H1 (cell line): ENCODE measurements around the gene PPP2R2B. TPM values are rescaled to one million over a fixed set of nuclear protein-coding genes. Genes with fewer than 3 reads are reported as not detected.
"Not testable (repeated sequence)": the region's sequence is repeated elsewhere in the genome, so short reads cannot be mapped to it uniquely, and the experiment has no call there.

Source experiments
- CTCF ChIA-PET: fragments of 300-600 bp; sonication (Branson Sonifier 250); formaldehyde crosslinking; loops from one replicate; lab custom pipeline; 2021; ENCODE audit not compliant: partially characterized antibody; lab: Charles Lee
- POLR2A ChIA-PET: fragments of 300-600 bp; sonication (Branson Sonifier 250); formaldehyde crosslinking; loops from one replicate; lab custom pipeline; 2021; ENCODE audit warnings: inconsistent platforms; ENCODE audit not compliant: partially characterized antibody; lab: Charles Lee
- DNase-seq, 2 experiments: peaks; one replicate each; pipeline versions ENCODE4 v3.0.0 to v3.0.0-alpha.2; 2010 to 2022; ENCODE audit warnings: low spot score in 2 of 2, low read depth in 1 of 2, mixed read lengths in 1 of 2
- FAIRE-seq: peaks from 2 replicates; lab custom pipeline; 2011; peaks lifted over from hg19 to GRCh38; lab: Jason Lieb, UNC
- H2AFZ ChIP-seq: 2 replicates; pipeline ENCODE4 v1.8.1; 2012; ENCODE audit warnings: low read length, inconsistent platforms
- H2AK5ac ChIP-seq: 2 replicates; pipeline ENCODE4 v1.6.1; 2013; ENCODE audit warnings: low read depth, low read length
- H2BK120ac ChIP-seq: replicated peaks from 2 replicates; pipeline ENCODE3; 2013; ENCODE audit warnings: low read depth, low read length, inconsistent platforms
- H2BK12ac ChIP-seq: 2 replicates; pipeline ENCODE4 v1.6.1; 2013; ENCODE audit warnings: low read depth, low read length
- H2BK15ac ChIP-seq: 2 replicates; pipeline ENCODE4 v1.6.1; 2013; ENCODE audit warnings: low read length
- H2BK20ac ChIP-seq: 2 replicates; pipeline ENCODE4 v1.6.1; 2013; ENCODE audit warnings: low read length
- H2BK5ac ChIP-seq: 2 replicates; pipeline ENCODE4 v1.6.1; 2013; ENCODE audit warnings: low read depth, low read length
- H3K14ac ChIP-seq: 2 replicates; pipeline ENCODE4 v1.6.1; 2013; ENCODE audit warnings: inconsistent platforms; ENCODE audit not compliant: insufficient read length
- H3K18ac ChIP-seq: 2 replicates; pipeline ENCODE4 v1.6.1; 2013; ENCODE audit warnings: low read length; ENCODE audit errors: extremely low read depth
- H3K23ac ChIP-seq: 2 replicates; pipeline ENCODE4 v1.6.1; 2013; ENCODE audit warnings: inconsistent platforms; ENCODE audit not compliant: insufficient read length
- H3K23me2 ChIP-seq: 2 replicates; pipeline ENCODE4 v1.6.1; 2013; ENCODE audit warnings: low read depth, low read length
- H3K27ac ChIP-seq: 2 replicates; pipeline ENCODE4 v1.6.1; 2011; ENCODE audit warnings: low read depth, low read length, inconsistent platforms
- H3K27me3 ChIP-seq, 4 experiments: replicated peaks in 1 of 4; 1 replicate in 1 of 4; 2 replicates in 3 of 4; pipeline versions ENCODE4 v1.6.1 to v1.8.1; 2011 to 2013; ENCODE audit warnings: low read length in 3 of 4, mild to moderate bottlenecking in 3 of 4, inconsistent platforms in 2 of 4, mixed read lengths in 2 of 4, moderate library complexity in 1 of 4; ENCODE audit not compliant: control insufficient read depth in 3 of 4, insufficient read depth in 3 of 4; ENCODE audit errors: extremely low read depth in 1 of 4
- H3K36me3 ChIP-seq, 4 experiments: 2 replicates each; pipeline versions ENCODE4 v1.6.1 to v1.8.1; 2011 to 2013; ENCODE audit warnings: mild to moderate bottlenecking in 4 of 4, low read length in 3 of 4, moderate library complexity in 2 of 4, control low read depth in 1 of 4, inconsistent platforms in 1 of 4; ENCODE audit not compliant: insufficient read depth in 4 of 4, control insufficient read depth in 2 of 4
- H3K4ac ChIP-seq: replicated peaks from 2 replicates; pipeline ENCODE3; 2013; ENCODE audit warnings: low read length, low read depth, mixed read lengths, inconsistent platforms; ENCODE audit not compliant: insufficient read length
- H3K4me1 ChIP-seq, 4 experiments: replicated peaks in 1 of 4; 1 replicate in 1 of 4; 2 replicates in 3 of 4; pipeline versions ENCODE4 v1.6.1 to v1.8.1; 2011 to 2013; ENCODE audit warnings: low read length in 3 of 4, inconsistent platforms in 2 of 4, mixed read lengths in 1 of 4; ENCODE audit not compliant: insufficient read depth in 4 of 4, control insufficient read depth in 3 of 4
- H3K4me2 ChIP-seq, 2 experiments: 2 replicates each; pipeline versions ENCODE4 v1.6.1 to v1.8.1; 2011 to 2013; ENCODE audit warnings: low read depth in 2 of 2, low read length in 2 of 2, control low read depth in 1 of 2, inconsistent platforms in 1 of 2, mild to moderate bottlenecking in 1 of 2; ENCODE audit not compliant: insufficient read depth in 1 of 2
- H3K4me3 ChIP-seq, 4 experiments: fragments of 200-600, 300-600 bp in 1 of 4; sonication (generic), shearing (Covaris generic), sonication (Bioruptor Twin) in 1 of 4; 2 replicates each; pipeline versions ENCODE4 v1.5.1 to v1.8.1; 2011 to 2016; ENCODE audit warnings: low read length in 4 of 4, low read depth in 3 of 4, control low read depth in 2 of 4, inconsistent platforms in 2 of 4, mild to moderate bottlenecking in 2 of 4, mixed read lengths in 1 of 4, moderate library complexity in 1 of 4; ENCODE audit not compliant: insufficient read depth in 2 of 4; ENCODE audit errors: extremely low read depth in 1 of 4
- H3K56ac ChIP-seq: replicated peaks from 2 replicates; pipeline ENCODE3; 2013; ENCODE audit warnings: low read depth, mild to moderate bottlenecking, mixed read lengths, low read length, inconsistent platforms; ENCODE audit not compliant: insufficient read length
- H3K79me1 ChIP-seq: 2 replicates; pipeline ENCODE4 v1.6.1; 2013; ENCODE audit warnings: low read depth, low read length, control low read depth
- H3K79me2 ChIP-seq, 2 experiments: 2 replicates each; pipeline versions ENCODE4 v1.6.1 to v1.8.1; 2012 to 2013; ENCODE audit warnings: low read length in 2 of 2, mild to moderate bottlenecking in 2 of 2, inconsistent platforms in 1 of 2; ENCODE audit not compliant: insufficient read depth in 2 of 2, control insufficient read depth in 1 of 2
- H3K9ac ChIP-seq, 4 experiments: replicated peaks in 1 of 4; 1 replicate in 1 of 4; 2 replicates in 3 of 4; pipeline versions ENCODE4 v1.6.1 to v1.8.1; 2011 to 2013; ENCODE audit warnings: low read depth in 3 of 4, low read length in 3 of 4, control low read depth in 2 of 4, mild to moderate bottlenecking in 2 of 4, moderate library complexity in 2 of 4, inconsistent platforms in 1 of 4; ENCODE audit errors: extremely low read depth in 1 of 4
- H3K9me3 ChIP-seq, 2 experiments: 2 replicates each; pipeline versions ENCODE4 v1.6.1 to v1.8.1; 2012 to 2013; ENCODE audit warnings: mild to moderate bottlenecking in 2 of 2, moderate library complexity in 2 of 2, control low read depth in 1 of 2, inconsistent platforms in 1 of 2, low read depth in 1 of 2, low read length in 1 of 2, mixed read lengths in 1 of 2; ENCODE audit not compliant: insufficient read depth in 2 of 2
- H4K20me1 ChIP-seq, 2 experiments: replicated peaks in 1 of 2; 2 replicates each; pipeline versions ENCODE3 to v1.8.1; 2011 to 2013; ENCODE audit warnings: inconsistent platforms in 2 of 2, low read length in 2 of 2, mild to moderate bottlenecking in 1 of 2; ENCODE audit not compliant: insufficient read depth in 2 of 2, control insufficient read depth in 1 of 2
- H4K5ac ChIP-seq: 2 replicates; pipeline ENCODE4 v1.6.1; 2013; ENCODE audit warnings: low read length, low read depth, mixed read lengths, inconsistent platforms; ENCODE audit not compliant: insufficient read length
- H4K8ac ChIP-seq: 2 replicates; pipeline ENCODE4 v1.8.0; 2013; ENCODE audit warnings: mild to moderate bottlenecking, moderate library complexity, low read length, inconsistent platforms; ENCODE audit not compliant: insufficient read depth; ENCODE audit errors: extremely low read depth
- H4K91ac ChIP-seq: replicated peaks from 2 replicates; pipeline ENCODE3; 2013; ENCODE audit warnings: low read length, mixed read lengths, inconsistent platforms; ENCODE audit not compliant: insufficient read length
- ATF3 ChIP-seq: IDR thresholded peaks from 2 replicates; pipeline ENCODE4 v1.6.1; 2011; ENCODE audit warnings: low read depth, mild to moderate bottlenecking, low read length; ENCODE audit not compliant: insufficient read depth
- BACH1 ChIP-seq: IDR thresholded peaks from 2 replicates; pipeline ENCODE4 v1.6.1; 2012; ENCODE audit warnings: low read length, improper control_type of control experiment
- JUND ChIP-seq: IDR thresholded peaks from 2 replicates; pipeline ENCODE4 v1.6.1; 2011; ENCODE audit warnings: mild to moderate bottlenecking, improper control_type of control experiment, low read length
- KDM4A ChIP-seq: IDR thresholded peaks from one replicate; pipeline ENCODE4 v1.7.1; 2012; ENCODE audit warnings: low read depth, mild to moderate bottlenecking, moderate library complexity, low read length, inconsistent platforms; ENCODE audit not compliant: severe bottlenecking
- MAFK ChIP-seq: IDR thresholded peaks from 2 replicates; pipeline ENCODE4 v1.6.1; 2012; ENCODE audit warnings: low read depth, mild to moderate bottlenecking, improper control_type of control experiment, low read length
- WGBS, 2 experiments: shearing (Covaris generic) in 1 of 2; methylation state at CpG; one replicate each; pipeline versions ENCODE4 v1.1.6 to v1.1.7; 2013 to 2015; ENCODE audit warnings: low lambda C conversion rate in 2 of 2, mixed read lengths in 2 of 2, inconsistent platforms in 1 of 2, low coverage in 1 of 2, missing lambda C conversion rate in 1 of 2; ENCODE audit not compliant: insufficient replicate concordance in 2 of 2, insufficient coverage in 1 of 2, insufficient read length in 1 of 2; ENCODE audit errors: extremely low coverage in 1 of 2, missing lambda C conversion rate in 1 of 2; 5-methylcytosine and 5-hydroxymethylcytosine counted together
- polyA plus RNA-seq, 7 experiments: library from polyadenylated mRNA; depleted of rRNA in 3 of 7; stranded (reverse) in 5 of 7; unstranded in 2 of 7; fragments of >200 nt in 5 of 7; fragments of 200-250 nt in 2 of 7; gene quantifications; 1 replicate in 5 of 7; 2 replicates in 1 of 7; 4 replicates in 1 of 7; pipeline versions ENCODE4 v1.2.1 to v1.2.3, GENCODE V29; 2011 to 2013; ENCODE audit warnings: missing spikeins in 2 of 7, mixed read lengths in 2 of 7
- total RNA-seq: library from RNA; stranded (reverse); fragmentation: NEBNext Ultra II Directional; extraction: Animal tissue kit (Norgen Biotek cat#: 25700); gene quantifications from 2 replicates; pipeline ENCODE4 v1.2.1, GENCODE V29; 2021

The PPP2R2B gene
- total and polyA plus RNA-seq, 2 of the 8 experiments (the other 6 are each of a cell fraction or from before 2014, with no cell fraction given) = 21.1 to 37.1 TPM

- TF ChIP-seq MAFK = 0 out of 2 replicates have a peak, but pooled peaks have one; percentile 37
- no peak for TF ChIP-seq KDM4A
- TF ChIP-seq BACH1 = peak; percentile 87
- peak; percentile 82 for TF ChIP-seq JUND
- TF ChIP-seq ATF3 = no peak
- TF ChIP-seq, all 59 proteins: peak for 3
These were observed 146.5 kb downstream of the PPP2R2B start (continued) for GRCh38 chr5:146731909-146732659.

GRCh38 chr5:146728746-146729145, 149.8 kb downstream of the PPP2R2B start:
- H3K79me2 ChIP-seq, H3K23ac ChIP-seq, H2BK12ac ChIP-seq, H2BK15ac ChIP-seq, DNase-seq, H2BK120ac ChIP-seq, H2BK5ac ChIP-seq, H3K4me3 ChIP-seq, H3K79me1 ChIP-seq, H3K56ac ChIP-seq, H2AFZ ChIP-seq, H4K20me1 ChIP-seq, H2AK5ac ChIP-seq, H3K27ac ChIP-seq, H4K91ac ChIP-seq, FAIRE-seq, POLR2A ChIA-PET, H4K8ac ChIP-seq, H3K4me2 ChIP-seq, H3K4ac ChIP-seq, H3K27me3 ChIP-seq, H3K4me1 ChIP-seq, H3K18ac ChIP-seq, H2BK20ac ChIP-seq, H3K9ac ChIP-seq, H3K23me2 ChIP-seq, H4K5ac ChIP-seq, CTCF ChIA-PET, H3K14ac ChIP-seq: not testable (repeated sequence)
- WGBS, 2 experiments = 100% methylated on average over 3 of the region's 3 CpGs; no CpG with 5 or more reads in 1 of the 2 experiments
- Histone ChIP-seq H3K36me3 (peaks cover 0 to 23% (median 0%) of the 10 kb centered on the region in 4 experiments; a peak in 3 of 8 replicates), H3K9me3 (peaks cover 26 to 32% of the 10 kb centered on the region in 2 experiments)
